Nephron progenitor cell (in vitro differentiated cells): ENCODE measurements around the gene DSCAM.

Experiments used
- DNase-seq: peaks from one replicate; pipeline ENCODE4 v3.0.0; 2021
- H3K27ac Mint-ChIP-seq: 2 replicates; pipeline ENCODE4 v1.8.0; 2021; ENCODE audit warnings: mild to moderate bottlenecking, moderate library complexity, mixed read lengths
- H3K27me3 Mint-ChIP-seq: 2 replicates; pipeline ENCODE4 v1.8.0; 2021; ENCODE audit warnings: mild to moderate bottlenecking, low read depth, mixed read lengths; ENCODE audit not compliant: poor library complexity
- H3K36me3 Mint-ChIP-seq: 2 replicates; pipeline ENCODE4 v1.8.0; 2021; ENCODE audit warnings: low read depth, mixed read lengths
- H3K4me1 Mint-ChIP-seq: 2 replicates; pipeline ENCODE4 v1.8.0; 2021; ENCODE audit warnings: mixed read lengths
- H3K4me3 Mint-ChIP-seq: 2 replicates; pipeline ENCODE4 v1.8.0; 2021; ENCODE audit warnings: mild to moderate bottlenecking, moderate library complexity, mixed read lengths
- H3K9me3 Mint-ChIP-seq: 2 replicates; pipeline ENCODE4 v1.8.0; 2021; ENCODE audit warnings: mild to moderate bottlenecking, moderate library complexity, mixed read lengths
- TF ChIP-seq, protein P1 (sequence below): fragments of 200-600 bp; sonication (generic); IDR thresholded peaks from 2 replicates; pipeline ENCODE4 v1.5.0; 2021; ENCODE audit warnings: antibody characterized with exemption

DSCAM gene

DNA sequence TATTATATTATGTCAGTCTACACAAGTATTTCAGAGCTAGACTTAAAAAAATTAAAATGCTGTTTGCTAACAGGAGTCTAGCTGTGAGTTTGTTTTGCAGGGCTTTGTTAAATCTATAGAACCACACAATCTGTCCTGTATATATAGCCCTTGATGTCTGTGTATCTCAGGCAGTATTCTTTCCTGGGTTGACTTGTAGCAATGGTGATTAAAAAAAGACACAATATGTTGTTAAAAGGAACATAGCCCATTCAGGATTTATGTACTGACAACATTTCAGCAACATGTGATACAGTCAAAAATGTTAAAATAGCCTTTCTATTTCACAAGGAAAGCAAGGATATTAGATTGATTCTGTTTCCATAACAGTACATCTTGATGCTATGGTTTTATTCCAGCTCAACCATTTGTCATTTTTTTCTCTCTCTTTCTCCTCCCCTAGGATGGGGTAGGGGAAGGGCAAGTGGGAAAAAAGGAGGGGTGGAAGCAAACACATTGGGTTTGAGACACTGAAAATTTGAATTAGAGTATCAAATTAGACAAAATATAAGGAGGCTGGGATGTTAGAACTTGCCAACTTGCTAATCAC, 139.2 kb downstream of the DSCAM start:
- Mint-ChIP-seq H3K27ac (no peak overlapping the region), H3K9me3 (peaks cover 6% of the 10 kb centered on the region), H3K36me3 (no peaks in the 10 kb centered on the region), H3K4me1 (no peaks in the 10 kb centered on the region), H3K4me3 (no peak overlapping the region), H3K27me3 (peaks cover 6% of the 10 kb centered on the region)
- DNase-seq, result no peak
- TF ChIP-seq, protein P1, sequence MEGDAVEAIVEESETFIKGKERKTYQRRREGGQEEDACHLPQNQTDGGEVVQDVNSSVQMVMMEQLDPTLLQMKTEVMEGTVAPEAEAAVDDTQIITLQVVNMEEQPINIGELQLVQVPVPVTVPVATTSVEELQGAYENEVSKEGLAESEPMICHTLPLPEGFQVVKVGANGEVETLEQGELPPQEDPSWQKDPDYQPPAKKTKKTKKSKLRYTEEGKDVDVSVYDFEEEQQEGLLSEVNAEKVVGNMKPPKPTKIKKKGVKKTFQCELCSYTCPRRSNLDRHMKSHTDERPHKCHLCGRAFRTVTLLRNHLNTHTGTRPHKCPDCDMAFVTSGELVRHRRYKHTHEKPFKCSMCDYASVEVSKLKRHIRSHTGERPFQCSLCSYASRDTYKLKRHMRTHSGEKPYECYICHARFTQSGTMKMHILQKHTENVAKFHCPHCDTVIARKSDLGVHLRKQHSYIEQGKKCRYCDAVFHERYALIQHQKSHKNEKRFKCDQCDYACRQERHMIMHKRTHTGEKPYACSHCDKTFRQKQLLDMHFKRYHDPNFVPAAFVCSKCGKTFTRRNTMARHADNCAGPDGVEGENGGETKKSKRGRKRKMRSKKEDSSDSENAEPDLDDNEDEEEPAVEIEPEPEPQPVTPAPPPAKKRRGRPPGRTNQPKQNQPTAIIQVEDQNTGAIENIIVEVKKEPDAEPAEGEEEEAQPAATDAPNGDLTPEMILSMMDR, result no peak

DNA sequence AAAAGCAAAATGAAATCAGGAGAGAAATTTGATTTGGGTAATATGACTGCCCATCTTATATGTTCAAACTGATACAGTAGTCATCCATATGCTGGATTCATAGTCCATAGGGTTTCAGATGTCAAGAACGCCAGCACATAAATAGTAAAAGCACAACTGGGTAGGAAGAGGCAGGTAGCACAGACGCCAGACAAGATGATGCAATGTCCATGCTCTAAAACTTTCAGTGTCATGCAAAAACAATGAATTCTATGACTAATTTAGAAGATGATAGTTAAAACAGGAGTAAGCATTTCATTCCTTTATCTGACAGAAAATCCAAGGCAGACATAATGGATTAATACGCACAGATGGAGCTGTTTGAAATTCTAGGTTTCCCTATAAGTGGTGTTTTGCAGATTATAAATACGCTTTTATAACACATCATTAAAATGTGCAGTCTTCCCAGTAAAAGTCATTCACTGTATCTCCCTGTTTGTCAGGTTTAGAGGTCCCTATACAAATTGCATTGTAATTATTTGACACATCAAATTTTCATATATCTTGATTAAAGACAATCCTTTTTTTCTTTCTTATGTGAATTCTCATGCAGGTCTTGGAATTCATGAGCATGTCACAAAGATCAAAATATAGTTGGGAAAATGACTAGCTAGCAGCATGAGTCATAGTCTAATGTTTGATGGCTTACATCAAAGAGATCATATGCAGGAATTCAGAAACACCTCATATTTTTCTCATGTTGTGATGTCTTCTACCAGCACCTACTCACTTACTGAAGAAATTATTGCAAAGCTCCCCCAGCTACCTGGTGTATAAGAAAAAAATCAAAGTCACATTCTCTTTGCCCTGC, 139.9 kb downstream of the DSCAM start:
- Mint-ChIP-seq H3K27ac (no peak overlapping the region), H3K4me1 (no peaks in the 10 kb centered on the region)
- TF ChIP-seq, protein P1, result no peak

GRCh38 chr21:40706176-40706575, 140.8 kb downstream of the DSCAM start:
- H3K27ac Mint-ChIP-seq, result no peak overlapping the region

More for the DNA sequence above, 139.9 kb downstream of the DSCAM start:
- H3K36me3 Mint-ChIP-seq, result no peaks in the 10 kb centered on the region
- H3K4me3 Mint-ChIP-seq, result no peak overlapping the region
- peaks cover 4% of the 10 kb centered on the region for H3K27me3 Mint-ChIP-seq
- H3K9me3 Mint-ChIP-seq, result peaks cover 6% of the 10 kb centered on the region
- DNase-seq, result no peak

DNA sequence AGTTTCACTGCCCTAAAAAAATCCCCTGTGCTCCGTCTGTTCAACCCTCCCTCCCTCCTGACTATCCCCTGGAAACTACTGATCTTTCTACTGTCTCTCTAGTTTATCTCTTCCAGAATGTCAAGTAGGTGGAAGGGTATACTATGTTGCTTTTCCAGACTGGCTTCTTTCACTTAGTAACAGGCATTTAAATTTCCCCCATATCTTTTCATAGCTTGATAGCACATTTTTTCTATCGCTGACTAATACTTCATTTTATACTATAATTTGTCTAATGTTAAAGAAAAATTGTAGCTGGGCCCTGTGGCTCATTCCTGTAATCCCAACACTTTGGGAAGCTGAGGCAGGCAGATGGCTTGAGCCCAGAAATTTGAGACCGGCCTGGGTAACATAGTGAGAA, 142.8 kb downstream of the DSCAM start:
- Mint-ChIP-seq H3K27ac (no peak overlapping the region), H3K27me3 (peaks cover 4% of the 10 kb centered on the region), H3K4me3 (no peak overlapping the region), H3K4me1 (peaks cover 5% of the 10 kb centered on the region), H3K9me3 (peaks cover 6% of the 10 kb centered on the region), H3K36me3 (no peaks in the 10 kb centered on the region)
- no peak for DNase-seq
- TF ChIP-seq, protein P1, result no peak

More at GRCh38 chr21:40706176-40706575, 140.8 kb downstream of the DSCAM start:
- H3K36me3 Mint-ChIP-seq, result no peaks in the 10 kb centered on the region
- H3K27me3 Mint-ChIP-seq, result peaks cover 4% of the 10 kb centered on the region
- DNase-seq, result no peak
- H3K4me1 Mint-ChIP-seq, result no peaks in the 10 kb centered on the region
- H3K4me3 Mint-ChIP-seq, result no peak overlapping the region
- peaks cover 6% of the 10 kb centered on the region for H3K9me3 Mint-ChIP-seq
- TF ChIP-seq, protein P1, result no peak

DNA sequence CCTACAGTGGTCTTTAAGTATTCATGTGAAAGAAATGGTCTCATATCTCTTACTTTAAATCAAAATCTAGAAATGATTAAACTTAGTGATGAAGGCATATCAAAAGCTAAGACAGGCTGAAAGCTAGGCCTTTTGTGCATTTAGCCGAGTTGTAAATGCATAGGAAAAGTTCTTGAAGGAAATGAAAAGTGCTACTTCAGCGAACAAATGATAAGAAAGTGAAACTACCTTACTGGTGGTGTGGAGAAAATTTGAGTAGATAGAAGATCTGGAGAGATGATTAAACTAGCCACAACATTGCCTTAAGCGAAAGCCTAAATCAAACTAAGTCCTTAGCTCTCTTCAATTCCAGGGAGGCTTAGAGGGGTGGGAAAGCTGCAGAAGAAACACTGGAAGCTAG, 147.6 kb downstream of the DSCAM start:
- TF ChIP-seq, protein P1, result no peak
- Mint-ChIP-seq H3K27ac (no peak overlapping the region), H3K4me1 (peaks cover 29% of the 10 kb centered on the region), H3K4me3 (no peak overlapping the region), H3K27me3 (peaks cover 6% of the 10 kb centered on the region), H3K36me3 (no peaks in the 10 kb centered on the region), H3K9me3 (peaks cover 6% of the 10 kb centered on the region)
- DNase-seq, result no peak
